PC-3 (cell line): ENCODE measurements around the gene FKBP2. TPM values are rescaled to one million over a fixed set of nuclear protein-coding genes. Genes with fewer than 3 reads are reported as not detected.

Experiments
- ATAC-seq: fragments of 200-7000 bp; cut with Tn5 transposase; 2 replicates; pipeline ENCODE4 v1.9.1; 2020; ENCODE audit warnings: mild to moderate bottlenecking, moderate library complexity
- BruUV-seq: library from RNA; stranded (reverse); fragments of 400-500 nt; replicated peaks from 2 replicates; lab custom pipeline; 2021; lab: Mats Ljungman, UMichigan
- CTCF ChIA-PET: fragments of 300-600 bp; sonication (Branson Sonifier 250); formaldehyde crosslinking; loops from one replicate; lab custom pipeline; 2022; ENCODE audit warnings: antibody characterized with exemption; lab: Charles Lee
- POLR2A ChIA-PET: fragments of 300-600 bp; sonication (Branson Sonifier 250); formaldehyde crosslinking; loops from one replicate; lab custom pipeline; 2022; ENCODE audit warnings: antibody characterized with exemption; ENCODE audit not compliant: unreplicated experiment; lab: Charles Lee
- DNase-seq: peaks from one replicate; pipeline ENCODE4 v3.0.0-alpha.2; 2015
- H2AFZ ChIP-seq: fragments of 300-600 bp; sonication (generic); 2 replicates; pipeline ENCODE4 v1.6.0; 2016; ENCODE audit warnings: antibody characterized with exemption, low read length
- H3F3A ChIP-seq: fragments of 300-600 bp; sonication (generic); one replicate; pipeline ENCODE4 v1.6.0; 2017; ENCODE audit warnings: antibody characterized with exemption, low read length, control low read depth, mild to moderate bottlenecking; ENCODE audit not compliant: unreplicated experiment
- H3K27ac ChIP-seq: fragments of 300-600 bp; sonication (generic); 2 replicates; pipeline ENCODE4 v1.5.1; 2016; ENCODE audit warnings: mild to moderate bottlenecking, low read length
- H3K27me3 ChIP-seq: fragments of 300-600 bp; sonication (generic); 2 replicates; pipeline ENCODE4 v1.6.1; 2016; ENCODE audit warnings: low read length, mixed read lengths
- H3K36me3 ChIP-seq: fragments of 300-600 bp; sonication (generic); 2 replicates; pipeline ENCODE4 v1.6.1; 2016; ENCODE audit warnings: low read depth, mixed run types, low read length, mixed read lengths
- H3K4me1 ChIP-seq: fragments of 300-600 bp; sonication (generic); 2 replicates; pipeline ENCODE4 v1.5.1; 2016; ENCODE audit warnings: low read length; ENCODE audit not compliant: insufficient read depth
- H3K4me2 ChIP-seq: fragments of 300-600 bp; sonication (generic); 2 replicates; pipeline ENCODE4 v1.6.0; 2016; ENCODE audit warnings: low read length
- H3K4me3 ChIP-seq: fragments of 300-600 bp; sonication (generic); 2 replicates; pipeline ENCODE4 v1.5.1; 2016; ENCODE audit warnings: mild to moderate bottlenecking, low read length, mixed read lengths
- H3K79me2 ChIP-seq: fragments of 300-600 bp; sonication (generic); 2 replicates; pipeline ENCODE4 v1.6.1; 2017; ENCODE audit warnings: low read length, mixed read lengths
- H3K9ac ChIP-seq: fragments of 300-600 bp; sonication (generic); 2 replicates; pipeline ENCODE4 v1.6.0; 2016; ENCODE audit warnings: mild to moderate bottlenecking, low read length
- H3K9me2 ChIP-seq: fragments of 300-600 bp; sonication (generic); replicated peaks from 2 replicates; pipeline ENCODE4 v1.6.1; 2016; ENCODE audit warnings: mixed run types, low read length, mixed read lengths
- H3K9me3 ChIP-seq: fragments of 300-600 bp; sonication (generic); 2 replicates; pipeline ENCODE4 v1.6.1; 2016; ENCODE audit warnings: low read length, mixed read lengths
- H4K20me1 ChIP-seq: fragments of 300-600 bp; sonication (generic); 2 replicates; pipeline ENCODE4 v1.6.1; 2016; ENCODE audit warnings: low read length, mixed read lengths
- EZH2 ChIP-seq: fragments of 300-600 bp; sonication (generic); IDR thresholded peaks from one replicate; pipeline ENCODE4 v1.6.1; 2017; ENCODE audit warnings: antibody characterized with exemption, mild to moderate bottlenecking, low read length; ENCODE audit not compliant: unreplicated experiment
- EZH2phosphoT487 ChIP-seq: fragments of 300-600 bp; sonication (generic); IDR thresholded peaks from 2 replicates; pipeline ENCODE4 v1.6.1; 2018; ENCODE audit warnings: mild to moderate bottlenecking, antibody characterized with exemption, low read length, borderline replicate concordance
- intact Hi-C: fragments of 100-400 bp; cut with micrococcal nuclease; formaldehyde crosslinking; loops from 2 replicates; pipeline ENCODE4 v1.9.0; 2023
- total RNA-seq: library from RNA; depleted of rRNA; stranded (reverse); fragments of >200 nt; gene quantifications from 2 replicates; pipeline ENCODE4 v1.2.3, GENCODE V29; 2014
- TF ChIP-seq, protein P1 (sequence below): fragments of 300-600 bp; sonication (generic); conservative IDR thresholded peaks from 2 replicates; pipeline ENCODE4 v1.5.1; 2017; ENCODE audit warnings: antibody characterized with exemption, low read depth, mild to moderate bottlenecking, low read length

The FKBP2 gene
- total RNA-seq, 1 experiment from 2014 or later: 215 TPM

DNA sequence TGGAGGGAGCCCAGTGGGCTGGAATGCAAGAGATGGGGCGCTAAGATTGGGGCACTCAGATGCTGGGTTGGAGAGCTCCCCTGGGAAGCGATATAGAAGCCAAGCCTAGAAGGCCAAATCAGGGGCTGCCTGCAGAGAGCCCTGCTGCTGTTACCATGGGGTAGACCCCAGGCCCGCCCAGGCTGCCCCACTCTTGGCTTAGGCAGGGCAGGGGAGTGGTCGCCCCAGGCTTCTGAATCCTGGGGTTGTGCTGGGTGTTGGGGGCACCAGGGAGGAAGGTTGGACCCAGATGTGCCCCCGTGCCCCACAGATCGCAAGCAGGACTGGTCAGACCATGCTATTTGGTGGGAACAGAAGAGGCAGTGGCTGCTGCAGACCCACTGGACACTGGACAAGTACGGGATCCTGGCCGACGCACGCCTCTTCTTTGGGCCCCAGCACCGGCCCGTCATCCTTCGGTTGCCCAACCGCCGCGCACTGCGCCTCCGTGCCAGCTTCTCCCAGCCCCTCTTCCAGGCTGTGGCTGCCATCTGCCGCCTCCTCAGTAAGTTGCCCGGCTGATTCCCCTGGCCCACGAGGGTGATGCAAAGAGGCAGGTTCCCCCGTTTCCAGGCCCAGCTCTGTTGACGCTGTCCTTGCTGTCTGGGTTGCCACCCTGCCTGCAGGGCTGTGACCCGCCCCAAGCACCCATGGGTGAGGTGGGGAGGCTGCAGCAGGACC, 30.4 kb upstream of the FKBP2 start:
- Histone ChIP-seq H3K36me3 (peaks cover 17% of the 10 kb centered on the region; the same call in 1 of the 2 replicates), H3K27me3 (no peaks in the 10 kb centered on the region), H3F3A (peaks cover 2% of the 10 kb centered on the region), H4K20me1 (no peaks in the 10 kb centered on the region), H3K79me2 (no peaks in the 10 kb centered on the region), H2AFZ (no peak overlapping the region), H3K4me1 (no peaks in the 10 kb centered on the region), H3K9me2 (no peaks in the 10 kb centered on the region), H3K27ac (no peak overlapping the region), H3K9ac (no peak overlapping the region), H3K4me3 (no peak overlapping the region), H3K9me3 (no peaks in the 10 kb centered on the region), H3K4me2 (no peak overlapping the region)
- no TSS peak for BruUV-seq
- ATAC-seq (no peak), DNase-seq (no peak)
- POLR2A ChIA-PET: no interaction called here
- TF ChIP-seq EZH2phosphoT487: no peak
- no peak for TF ChIP-seq EZH2
- TF ChIP-seq, protein P1, sequence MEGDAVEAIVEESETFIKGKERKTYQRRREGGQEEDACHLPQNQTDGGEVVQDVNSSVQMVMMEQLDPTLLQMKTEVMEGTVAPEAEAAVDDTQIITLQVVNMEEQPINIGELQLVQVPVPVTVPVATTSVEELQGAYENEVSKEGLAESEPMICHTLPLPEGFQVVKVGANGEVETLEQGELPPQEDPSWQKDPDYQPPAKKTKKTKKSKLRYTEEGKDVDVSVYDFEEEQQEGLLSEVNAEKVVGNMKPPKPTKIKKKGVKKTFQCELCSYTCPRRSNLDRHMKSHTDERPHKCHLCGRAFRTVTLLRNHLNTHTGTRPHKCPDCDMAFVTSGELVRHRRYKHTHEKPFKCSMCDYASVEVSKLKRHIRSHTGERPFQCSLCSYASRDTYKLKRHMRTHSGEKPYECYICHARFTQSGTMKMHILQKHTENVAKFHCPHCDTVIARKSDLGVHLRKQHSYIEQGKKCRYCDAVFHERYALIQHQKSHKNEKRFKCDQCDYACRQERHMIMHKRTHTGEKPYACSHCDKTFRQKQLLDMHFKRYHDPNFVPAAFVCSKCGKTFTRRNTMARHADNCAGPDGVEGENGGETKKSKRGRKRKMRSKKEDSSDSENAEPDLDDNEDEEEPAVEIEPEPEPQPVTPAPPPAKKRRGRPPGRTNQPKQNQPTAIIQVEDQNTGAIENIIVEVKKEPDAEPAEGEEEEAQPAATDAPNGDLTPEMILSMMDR: no peak
- CTCF ChIA-PET: interaction anchor here (0.6 kb wide), 1 partner anchor 144 kb away, joined by 4 read pairs; no protein-coding TSS in a partner anchor
- intact Hi-C loops: no loop called here

DNA sequence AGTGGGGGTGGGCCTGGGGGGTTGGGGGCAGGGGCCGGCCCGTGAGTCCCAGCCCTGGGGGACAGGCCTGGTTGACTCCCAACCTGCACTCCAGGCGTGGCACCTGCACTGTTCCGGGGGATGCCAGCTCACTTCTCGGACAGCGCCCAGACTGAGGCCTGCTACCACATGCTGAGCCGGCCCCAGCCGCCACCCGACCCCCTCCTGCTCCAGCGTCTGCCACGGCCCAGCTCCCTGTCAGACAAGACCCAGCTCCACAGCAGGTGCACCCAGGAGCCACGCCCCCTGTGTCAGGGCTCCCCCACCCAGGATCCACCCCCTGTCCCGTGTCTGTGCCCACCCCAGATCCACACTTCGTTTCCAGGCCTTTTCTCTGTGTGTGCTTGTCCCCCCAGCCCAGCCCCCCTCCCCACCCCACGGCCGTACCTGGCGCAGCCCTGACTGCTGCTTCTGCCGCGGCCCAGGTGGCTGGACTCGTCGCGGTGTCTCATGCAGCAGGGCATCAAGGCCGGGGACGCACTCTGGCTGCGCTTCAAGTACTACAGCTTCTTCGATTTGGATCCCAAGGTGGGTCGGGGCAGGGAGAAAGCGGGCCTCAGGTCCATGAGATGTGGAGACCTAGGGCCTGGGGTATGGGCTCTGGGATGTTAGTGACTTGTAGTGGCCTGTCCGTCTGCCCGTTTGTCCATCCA, 29.6 kb upstream of the FKBP2 start:
- CTCF ChIA-PET: interaction anchor here (0.6 kb wide), 1 partner anchor 144 kb away, joined by 4 read pairs; no protein-coding TSS in a partner anchor

More for the DNA sequence above, 29.6 kb upstream of the FKBP2 start:
- BruUV-seq: no TSS peak
- Histone ChIP-seq H3K9me3 (no peaks in the 10 kb centered on the region), H3K9ac (no peak overlapping the region), H3K27ac (no peak overlapping the region), H3K4me1 (no peaks in the 10 kb centered on the region), H4K20me1 (no peaks in the 10 kb centered on the region), H3K27me3 (no peaks in the 10 kb centered on the region), H2AFZ (no peak overlapping the region), H3K4me3 (no peak overlapping the region), H3K4me2 (no peak overlapping the region), H3F3A (peaks cover 2% of the 10 kb centered on the region), H3K9me2 (no peaks in the 10 kb centered on the region), H3K79me2 (no peaks in the 10 kb centered on the region), H3K36me3 (peaks cover 8% of the 10 kb centered on the region; the same call in 1 of the 2 replicates)
- DNase-seq (no peak), ATAC-seq (no peak)
- POLR2A ChIA-PET: no interaction called here
- intact Hi-C loops: no loop called here
- TF ChIP-seq EZH2: no peak
- TF ChIP-seq, protein P1: no peak
- TF ChIP-seq EZH2phosphoT487: no peak
